GM18517 (cell line): ENCODE measurements around the gene CDH4.
"Not testable (repeated sequence)": the region's sequence is repeated elsewhere in the genome, so short reads cannot be mapped to it uniquely, and the experiment has no call there.

Experiments
- ATAC-seq: cut with Tn5 transposase; IDR thresholded peaks from one replicate; pipeline ENCODE4 v1.9.1; 2021; ENCODE audit warnings: mild to moderate bottlenecking, moderate library complexity; ENCODE audit not compliant: unreplicated experiment

CDH4 gene

DNA sequence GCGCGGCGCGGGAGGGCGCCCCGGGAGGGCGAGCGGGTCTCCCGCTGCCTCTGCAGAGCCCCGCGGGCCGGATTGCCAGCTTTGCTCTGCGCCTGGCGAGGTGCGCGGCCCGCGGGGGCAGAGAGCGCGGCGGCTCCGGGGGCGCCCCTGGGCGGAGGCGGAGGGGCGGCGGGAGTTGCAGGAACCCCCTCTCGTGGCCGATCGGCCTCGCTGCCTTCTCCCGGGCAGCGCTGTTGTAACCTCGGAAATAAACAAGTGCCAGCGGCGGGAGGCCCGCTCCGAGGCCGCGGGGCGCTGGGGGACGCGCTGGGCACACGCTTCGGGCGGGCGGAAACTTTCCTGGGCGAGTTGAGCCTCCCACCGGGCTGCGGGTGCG, 1.2 kb downstream of the CDH4 start:
- ATAC-seq, result no peak

DNA sequence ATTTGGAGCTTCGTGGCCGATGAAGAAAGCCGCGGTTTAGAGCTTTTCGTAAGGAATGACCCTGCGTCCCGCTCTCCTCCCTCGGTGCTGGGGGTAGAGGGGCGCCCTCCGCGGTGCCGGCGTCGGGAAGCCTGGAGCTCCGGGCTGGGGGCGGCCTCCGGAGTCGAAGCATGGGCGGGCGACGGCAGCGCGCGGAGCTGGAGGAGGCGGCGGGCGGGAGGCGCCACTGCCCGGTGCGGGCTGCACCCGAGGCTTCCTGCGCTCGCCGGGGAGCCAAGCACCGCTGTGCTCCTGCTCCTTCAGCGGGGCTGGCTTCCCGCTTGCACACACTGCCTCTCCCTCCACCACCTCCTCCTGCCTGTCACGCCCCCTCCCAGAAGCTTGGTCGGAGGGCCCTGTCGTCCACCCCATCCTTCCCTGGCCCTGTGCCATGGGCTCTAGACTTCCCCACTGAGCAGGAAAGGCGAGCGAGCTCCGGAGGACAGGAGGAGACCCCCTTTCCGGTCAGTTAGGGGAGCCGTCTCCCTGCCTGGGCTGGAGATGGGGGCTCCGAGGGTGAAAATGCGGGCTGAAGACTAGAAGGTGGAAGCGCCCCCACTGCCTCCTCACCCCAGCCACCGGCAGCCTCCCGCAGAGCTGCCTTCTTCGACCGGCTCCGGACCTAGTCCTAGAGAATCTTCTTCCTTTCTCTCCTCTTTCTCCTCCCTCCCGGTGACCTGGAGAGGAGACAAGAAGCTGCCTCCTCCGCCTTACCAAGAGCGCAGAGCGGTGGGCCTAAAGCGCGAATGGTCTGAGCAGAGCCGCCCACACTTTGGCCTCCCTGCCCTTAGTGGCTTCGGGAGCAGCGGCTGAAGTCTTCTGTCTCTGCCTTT, 1.8 kb downstream of the CDH4 start:
- no peak for ATAC-seq

DNA sequence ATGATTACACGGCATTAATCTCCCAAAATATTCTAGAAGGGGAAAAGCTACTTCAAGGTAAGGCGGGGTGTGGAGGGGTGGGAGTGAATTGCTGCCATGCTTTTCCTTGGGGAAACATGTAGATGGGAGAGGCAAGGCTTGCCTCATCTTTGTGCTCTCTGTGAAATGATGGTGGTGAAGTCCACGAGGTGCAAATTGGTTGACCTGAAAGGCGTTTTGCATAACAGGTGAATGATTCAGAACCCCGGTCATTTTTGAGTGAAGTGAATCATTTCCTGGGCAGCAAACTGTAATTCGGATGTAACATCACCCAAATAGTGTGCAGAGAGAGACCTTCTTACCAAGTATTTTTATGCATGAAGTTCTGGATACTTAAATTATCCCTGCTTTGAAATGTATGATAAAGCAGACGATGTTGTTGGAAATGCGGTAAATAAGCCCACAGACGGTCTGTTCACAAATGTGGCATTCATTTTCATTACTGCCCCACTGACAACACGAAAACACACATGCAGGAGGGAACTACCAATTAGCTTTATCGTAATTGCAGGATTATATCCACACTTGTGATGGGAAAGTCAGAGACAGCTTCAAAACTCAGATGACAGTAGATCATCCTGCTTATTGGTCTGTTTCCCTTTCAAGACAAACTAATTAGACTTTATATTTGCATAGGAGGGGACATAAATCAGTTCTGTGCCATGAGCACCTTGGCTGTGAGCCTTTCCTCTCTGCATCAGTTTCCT, 3.0 kb downstream of the CDH4 start:
- ATAC-seq, result no peak

DNA sequence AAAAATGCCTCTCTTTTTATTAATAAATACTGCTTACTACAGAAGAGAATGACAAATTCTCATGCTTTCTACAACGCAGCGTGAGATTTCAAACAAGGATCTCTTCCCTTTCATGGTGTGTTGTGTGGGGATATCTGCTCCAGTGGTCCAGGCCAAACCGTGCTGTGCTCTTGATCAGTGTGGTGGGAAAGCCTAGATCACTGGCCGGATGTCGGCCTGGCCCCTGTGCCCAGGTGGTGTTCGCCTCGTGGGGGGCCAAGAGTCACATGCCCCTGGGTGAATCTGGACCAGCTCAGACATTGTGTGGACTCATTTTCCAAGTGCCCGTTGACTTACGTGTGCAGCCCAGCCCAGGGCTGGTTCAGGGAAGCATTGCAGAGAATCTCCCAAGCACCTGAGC, 4.3 kb downstream of the CDH4 start:
- no peak for ATAC-seq

DNA sequence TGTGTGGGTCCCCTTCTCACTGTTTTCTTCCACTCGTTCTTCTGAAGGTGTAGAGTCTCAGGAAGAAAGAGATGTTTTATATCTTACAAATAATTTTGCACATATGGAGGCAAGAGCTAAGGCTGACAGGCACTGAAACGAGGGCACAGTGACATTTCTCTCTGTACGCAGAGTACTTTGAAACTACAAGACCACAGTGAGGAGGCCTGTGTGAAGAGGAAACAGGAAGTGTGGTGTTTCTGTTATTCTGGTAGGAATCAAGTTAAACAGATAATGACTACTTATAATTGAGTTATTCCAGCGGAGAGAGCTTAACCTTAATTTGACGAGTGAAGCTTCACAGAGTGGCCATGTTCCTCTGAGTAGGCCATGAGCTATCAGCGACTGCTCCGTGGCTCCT, 4.8 kb downstream of the CDH4 start:
- no peak for ATAC-seq

DNA sequence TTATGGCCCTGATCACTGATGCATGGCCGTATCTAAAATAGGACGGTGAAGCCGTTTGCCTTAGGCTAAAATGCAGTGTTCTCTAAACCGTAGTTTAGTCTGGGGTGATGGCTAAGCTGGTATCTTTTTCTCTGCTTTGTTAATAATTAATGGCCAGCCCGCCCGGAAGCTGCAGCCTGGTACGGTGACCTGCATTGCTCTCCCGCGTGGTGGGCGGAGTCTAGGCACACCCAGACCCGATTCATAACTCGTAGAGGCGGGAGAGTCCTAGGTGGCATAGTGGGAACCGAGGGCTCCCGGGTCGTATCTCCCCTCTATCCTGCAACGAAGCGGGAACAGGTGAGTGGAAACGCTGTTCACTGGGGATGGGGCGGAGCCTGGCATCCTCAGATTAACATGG, 5.5 kb downstream of the CDH4 start:
- no peak for ATAC-seq

DNA sequence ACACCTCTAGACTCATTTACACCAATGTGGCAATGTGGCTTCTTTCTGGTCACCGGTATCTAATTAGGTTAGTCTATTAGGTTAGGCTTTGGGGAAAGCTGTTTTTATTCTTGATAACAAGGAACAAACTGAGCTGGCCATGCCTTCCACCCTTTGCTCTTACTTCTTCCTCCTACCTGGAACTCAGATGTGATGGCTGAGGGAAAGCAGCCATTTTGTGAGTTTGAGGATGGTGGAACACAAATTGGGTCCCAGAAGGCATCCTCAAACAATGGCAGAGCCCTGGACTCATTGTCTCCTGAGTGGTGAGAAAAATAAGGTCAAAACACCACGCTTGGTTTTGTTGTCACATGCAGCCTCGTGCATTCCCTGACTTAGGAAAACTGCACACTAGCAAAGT, 7.7 kb downstream of the CDH4 start:
- ATAC-seq, result no peak

DNA sequence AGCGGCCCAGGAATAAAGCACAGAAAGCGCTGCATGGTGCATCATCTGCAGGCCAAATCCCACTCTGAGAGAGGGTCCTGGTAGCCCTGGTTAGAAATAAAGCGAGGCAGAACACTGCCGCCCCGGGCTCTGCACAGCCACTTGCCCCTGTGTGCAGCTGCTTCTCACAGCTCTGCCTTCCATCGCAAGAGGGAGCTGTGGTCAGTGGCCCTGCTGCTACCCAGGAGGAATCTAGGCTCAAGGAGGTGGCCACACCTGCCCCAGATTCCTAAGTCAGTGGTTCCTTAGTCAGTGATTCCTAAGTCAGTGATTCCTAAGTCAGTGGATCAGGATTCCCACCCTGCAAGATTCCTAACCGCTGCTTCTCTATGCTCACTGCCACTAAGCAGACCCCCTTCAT, 8.8 kb downstream of the CDH4 start:
- ATAC-seq, result no peak

DNA sequence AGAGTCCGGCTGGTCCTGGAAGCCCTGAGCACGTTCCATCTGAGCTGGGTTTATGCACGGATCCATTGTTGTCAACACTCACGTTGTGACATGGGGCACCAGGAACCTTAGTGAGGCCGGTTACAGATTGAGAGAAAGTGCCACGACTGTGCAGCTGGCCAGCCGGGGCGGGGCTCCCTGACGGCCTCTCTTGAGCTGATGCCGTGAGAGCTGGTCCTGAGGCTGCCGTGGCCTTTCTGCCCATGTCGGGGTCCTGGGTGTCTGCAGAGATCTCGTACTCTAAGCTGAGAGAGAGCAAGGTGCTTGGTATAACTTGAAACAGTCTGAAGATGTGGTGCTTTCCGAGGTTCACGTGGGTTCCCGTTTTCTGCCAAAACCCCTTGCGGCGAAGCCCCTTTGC, 10.0 kb downstream of the CDH4 start:
- no peak for ATAC-seq

DNA sequence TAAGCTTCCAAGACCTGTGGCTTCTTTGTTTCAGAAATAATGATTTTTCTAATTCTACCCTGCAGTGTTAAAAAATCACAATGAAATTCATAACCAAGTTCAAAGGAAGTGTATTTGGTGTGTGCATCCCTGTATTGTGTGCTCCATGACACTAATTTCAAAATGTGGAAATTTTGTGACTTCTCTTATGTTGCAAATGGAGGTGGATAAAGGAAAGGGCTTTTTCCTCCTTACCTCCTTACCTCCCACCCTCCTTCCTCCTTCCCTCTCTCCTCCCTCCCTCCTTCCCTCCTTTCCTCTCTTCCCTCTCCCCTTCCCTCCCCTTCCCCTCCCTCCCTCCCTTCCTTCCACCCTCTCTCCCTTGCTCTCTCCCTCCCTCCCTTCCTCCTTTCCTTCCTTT, 10.5 kb downstream of the CDH4 start:
- no peak for ATAC-seq

DNA sequence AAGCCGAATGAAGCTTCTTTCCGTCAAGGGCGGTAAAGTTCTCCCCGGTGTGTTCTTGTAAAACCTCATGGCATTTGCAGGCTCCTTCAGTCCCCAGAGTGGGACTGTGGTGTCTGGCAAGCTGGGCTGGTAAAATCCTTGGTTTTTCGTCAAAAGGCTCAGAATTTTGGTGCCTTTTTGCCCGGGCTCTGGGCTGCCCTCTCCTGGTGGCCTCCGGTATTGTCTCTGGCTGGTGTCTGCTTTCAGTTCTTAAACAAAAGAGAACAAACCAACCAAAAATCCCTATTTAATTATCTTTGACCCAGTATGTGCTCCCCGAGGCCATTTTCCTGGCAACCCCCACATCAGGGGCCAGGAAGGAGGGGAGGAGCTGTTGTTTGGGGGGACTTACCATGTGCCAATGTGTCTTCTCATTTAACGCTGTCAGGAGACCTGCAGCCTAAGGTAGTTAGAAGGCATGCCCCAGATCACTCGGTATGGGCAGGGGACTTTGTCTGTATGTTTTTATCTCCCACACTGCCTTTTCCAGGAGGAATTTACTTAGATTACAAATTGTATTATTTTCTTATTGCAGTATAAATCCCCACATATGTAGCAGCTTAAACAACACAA, 11.1 kb downstream of the CDH4 start:
- no peak for ATAC-seq

DNA sequence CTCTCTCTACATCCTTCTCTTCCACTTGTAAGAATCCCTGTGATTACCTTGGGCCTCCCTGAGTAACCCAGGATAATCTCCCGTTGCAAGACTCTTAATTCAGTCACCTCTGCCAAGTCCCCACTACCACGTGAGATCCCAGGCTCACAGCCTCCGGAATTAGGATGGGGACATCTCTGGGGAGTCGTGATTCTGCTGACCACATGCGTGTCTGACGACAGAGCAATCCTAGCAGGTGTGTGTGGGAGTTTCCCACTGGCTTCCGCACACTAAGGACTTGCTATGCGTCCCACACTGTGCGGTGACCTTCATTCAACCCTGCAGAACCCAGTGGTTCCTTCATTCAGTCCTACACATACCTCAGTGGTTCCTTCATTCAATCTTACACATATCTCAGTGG, 11.9 kb downstream of the CDH4 start:
- no peak for ATAC-seq

DNA sequence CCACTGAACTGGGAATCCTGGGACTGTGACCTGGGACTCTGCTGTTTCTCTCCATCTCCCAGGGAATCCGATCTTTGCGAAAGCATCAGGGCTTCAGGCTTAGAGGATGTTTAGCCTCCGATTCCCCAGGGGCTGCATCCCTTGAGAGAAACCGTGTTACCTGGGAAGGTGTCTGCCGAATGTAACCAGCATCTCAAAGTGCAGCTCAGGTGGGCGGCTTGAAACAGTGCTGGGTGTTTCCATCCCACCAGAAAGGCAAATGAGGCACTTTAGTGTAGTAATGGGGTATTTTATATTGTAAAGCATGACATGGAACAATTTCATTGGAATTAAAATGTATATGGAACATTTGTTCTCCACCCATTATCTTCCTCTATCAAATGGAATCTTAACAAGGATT, 15.2 kb downstream of the CDH4 start:
- ATAC-seq, result no peak

DNA sequence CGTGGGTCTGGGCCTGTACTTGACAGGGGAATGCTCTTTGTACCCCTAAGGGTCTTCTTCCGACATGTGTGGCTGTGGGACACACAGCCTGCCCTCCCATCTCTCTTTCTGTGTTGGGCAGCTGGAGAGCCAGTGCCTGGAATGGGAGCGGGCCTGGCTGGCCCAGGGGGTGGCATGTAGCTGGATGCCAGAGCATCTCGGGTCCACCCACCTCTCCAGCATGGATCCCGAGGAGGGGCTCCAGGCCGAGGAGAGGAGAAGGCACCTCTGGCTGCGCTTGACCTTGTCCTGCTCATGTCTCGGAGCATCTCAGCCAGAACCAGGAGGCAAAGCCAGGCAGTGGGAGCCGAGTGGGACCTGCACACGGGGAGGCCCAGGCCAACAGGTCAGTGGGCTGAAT, 16.0 kb downstream of the CDH4 start:
- ATAC-seq, result no peak

DNA sequence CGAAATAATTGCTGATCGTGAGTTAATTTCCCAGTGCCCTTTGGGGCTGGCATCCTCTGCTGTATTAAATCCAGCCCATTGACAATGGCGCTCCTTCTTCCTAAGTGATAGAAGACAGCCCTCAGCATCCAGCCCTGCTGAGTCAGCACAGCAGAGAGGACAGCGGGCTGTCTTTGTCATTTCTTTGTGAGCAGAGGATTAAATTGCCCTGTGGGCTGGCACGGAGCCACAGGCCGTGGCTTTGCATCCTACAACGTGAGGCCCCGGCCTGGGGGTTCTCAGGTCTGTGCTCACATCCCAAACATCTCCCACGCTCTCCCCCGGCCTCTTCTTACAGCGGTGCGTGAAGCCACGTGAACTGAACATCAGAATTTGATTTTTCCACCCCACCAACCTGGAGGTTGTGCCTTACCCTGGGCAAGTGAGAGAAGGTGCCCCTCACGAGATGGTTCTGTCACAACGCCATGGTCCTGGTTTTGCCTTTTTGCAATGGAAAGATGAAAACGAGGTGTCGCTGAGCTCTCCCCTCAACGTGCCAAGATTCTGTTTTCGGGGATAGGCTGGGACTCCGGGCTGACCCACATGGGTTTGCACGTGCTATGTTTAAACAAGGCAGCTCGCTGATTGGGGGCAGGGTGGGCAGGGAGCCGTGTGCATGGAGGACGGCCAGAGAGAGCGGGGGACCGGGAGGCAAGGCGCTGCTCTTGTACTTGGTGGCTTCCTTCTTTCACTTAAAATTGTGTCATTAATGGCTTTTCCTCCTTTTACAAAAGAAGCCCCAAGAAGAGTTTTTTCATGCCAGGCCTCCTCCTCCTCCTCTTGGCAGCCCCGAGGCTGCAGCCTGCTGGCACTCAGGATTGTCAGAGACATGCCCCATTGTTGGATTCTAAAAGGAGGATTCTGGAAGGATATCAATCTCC, 19.5 kb downstream of the CDH4 start:
- ATAC-seq, result no peak

DNA sequence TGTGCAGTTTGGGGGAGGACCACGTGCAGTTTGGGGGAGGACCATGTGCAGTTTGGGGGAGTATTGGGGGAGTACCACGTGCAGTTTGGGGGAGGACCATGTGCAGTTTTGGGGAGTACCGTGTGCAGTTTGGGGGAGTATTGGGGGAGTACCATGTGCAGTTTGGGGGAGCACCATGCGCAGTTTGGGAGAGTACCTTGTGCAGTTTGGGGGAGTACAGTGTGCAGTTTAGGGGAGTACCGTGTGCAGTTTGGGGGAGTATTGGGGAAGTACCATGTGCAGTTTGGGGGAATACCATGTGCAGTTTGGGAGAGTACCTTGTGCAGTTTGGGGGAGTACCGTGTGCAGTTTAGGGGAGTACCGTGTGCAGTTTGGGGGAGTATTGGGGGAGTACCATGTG, 21.0 kb downstream of the CDH4 start:
- ATAC-seq, result not testable (repeated sequence)

DNA sequence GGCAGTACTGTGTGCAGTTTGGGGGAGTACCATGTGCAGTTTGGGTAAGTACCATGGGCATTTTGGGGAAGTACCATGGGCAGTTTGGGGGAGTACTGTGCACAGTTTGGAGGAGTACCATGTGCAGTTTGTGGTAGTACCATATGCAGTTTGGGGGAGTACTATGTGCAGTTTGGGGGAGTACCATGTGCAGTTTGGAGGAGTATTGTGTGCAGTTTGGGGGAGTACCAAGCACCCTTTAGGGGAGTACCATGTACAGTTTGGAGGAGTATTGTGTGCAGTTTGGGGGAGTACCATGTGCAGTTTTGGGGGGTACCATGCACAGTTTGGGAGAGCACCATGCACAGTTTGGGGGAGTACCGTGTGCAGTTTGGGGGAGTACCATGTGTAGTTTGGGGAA, 21.6 kb downstream of the CDH4 start:
- ATAC-seq, result not testable (repeated sequence)

DNA sequence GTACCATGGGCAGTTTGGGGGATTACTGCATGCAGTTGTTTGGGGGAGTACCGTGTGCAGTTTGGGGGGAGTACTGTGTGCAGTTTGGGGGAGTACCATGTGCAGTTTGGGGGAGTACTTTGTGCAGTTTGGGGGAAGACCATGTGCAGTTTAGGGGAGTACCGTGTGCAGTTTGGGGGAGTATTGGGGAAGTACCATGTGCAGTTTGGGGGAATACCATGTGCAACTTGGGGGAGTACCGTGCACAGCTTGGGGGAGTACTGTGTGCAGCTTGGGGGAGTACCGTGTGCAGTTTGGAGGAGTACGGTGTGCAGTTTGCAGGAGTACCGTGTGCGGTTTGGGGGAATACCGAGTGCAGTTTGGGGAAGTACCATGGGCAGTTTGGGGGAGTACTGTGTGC, 22.3 kb downstream of the CDH4 start:
- ATAC-seq, result no peak

DNA sequence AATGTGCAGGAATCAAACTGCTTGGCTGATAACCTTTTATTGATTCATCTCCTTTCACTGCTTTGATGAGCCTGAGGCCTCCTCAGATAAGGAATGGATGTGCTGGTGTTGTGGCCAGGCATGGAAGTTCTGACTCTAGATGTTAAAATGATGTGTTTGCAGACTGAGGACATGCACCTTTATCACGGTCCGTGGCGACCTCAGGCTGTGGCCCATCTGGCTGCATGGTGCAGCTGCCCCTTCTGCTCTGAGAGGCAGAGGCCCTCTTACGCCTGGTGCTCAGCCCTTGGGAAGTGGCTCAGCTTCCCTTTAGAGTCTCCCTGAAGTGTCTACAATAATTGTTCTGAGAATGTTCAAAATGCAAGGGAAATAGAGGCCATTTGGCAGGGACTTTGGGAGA, 26.2 kb downstream of the CDH4 start:
- ATAC-seq, result no peak

DNA sequence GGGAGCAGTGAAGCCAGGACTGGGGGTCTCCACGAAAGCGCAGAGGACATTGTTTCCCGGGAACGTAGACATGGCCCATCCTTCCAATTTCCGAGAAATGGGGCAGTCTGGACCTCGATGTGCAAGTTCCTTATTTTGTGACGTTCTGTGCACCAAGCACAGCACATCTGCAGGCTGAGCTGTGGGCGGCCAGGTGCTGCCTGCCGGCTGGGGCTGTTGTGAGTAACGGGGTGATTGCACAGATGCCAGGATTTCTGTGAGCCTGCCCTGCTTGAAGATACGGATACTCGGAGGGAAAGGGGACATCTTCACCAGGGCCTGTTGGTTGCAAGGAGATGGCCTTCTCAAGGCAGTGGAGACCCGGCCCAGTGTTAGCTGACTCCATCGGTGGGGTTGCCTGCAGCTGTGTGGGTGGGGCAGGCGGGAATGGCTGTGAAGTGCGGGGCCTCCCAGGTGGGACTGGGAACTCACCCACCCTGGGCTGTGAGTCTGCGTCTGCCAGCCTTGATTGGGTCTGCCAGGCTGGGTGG, 27.6 kb downstream of the CDH4 start:
- no peak for ATAC-seq
